Left colon (tissue), 2 donors: Measurements from ENCODE around the gene GABRB1. TPM values are rescaled to one million over a fixed set of nuclear protein-coding genes. Genes with fewer than 3 reads are reported as not detected.

Source experiments
- ATAC-seq: fragments of 200-7000 bp; cut with Tn5 transposase; one replicate; pipeline ENCODE4 v1.9.1; 2020; ENCODE audit warnings: mild to moderate bottlenecking, moderate library complexity
- DNase-seq, 2 donors: peaks; one replicate each; pipeline ENCODE4 v3.0.0-alpha.2; 2020
- intact Hi-C, 2 donors: fragments of 100-400 bp; cut with DNase I in 1 of 2; cut with micrococcal nuclease in 1 of 2; formaldehyde crosslinking; loops; one replicate each; pipeline versions ENCODE4 v1.11.2 to v1.14.0; 2022; cut with DNase I, micrococcal nuclease
- long read RNA-seq: library from polyadenylated mRNA; unstranded; transcript quantifications from one replicate; pipeline ENCODE4 v2.0.0, GENCODE V29; 2021
- total RNA-seq, 2 donors: library from RNA; stranded (reverse); fragmentation: NEBNext Ultra II Directional; extraction: Animal tissue kit (Norgen Biotek cat#: 25700); gene quantifications; one replicate each; pipeline ENCODE4 v1.2.1, GENCODE V29; 2021
- donor health status: DM: no; HTN: no; CAD: no.
- donor health status: DM: yes; HTN: yes; CAD: no.

GABRB1 gene
- under 1 TPM; 0.36 to 0.37 TPM for total RNA-seq
- long read RNA-seq: 0 reads

- peak; percentile 43 to 66 for DNase-seq
- peak; percentile 64 for ATAC-seq
- intact Hi-C loops: no loop called here
These were observed at the start of gene GABRB1 for GRCh38 chr4:47031011-47031678. TSS of gene GABRB1 (plus strand) at chr4:47031567.

- no peak for DNase-seq
- intact Hi-C loops: no loop called here
These were observed 46.6 kb upstream of the GABRB1 start for GRCh38 chr4:46984781-46985180.

GRCh38 chr4:46986922-46987638, 44.3 kb upstream of the GABRB1 start:
- intact Hi-C loops: no loop called here
- ATAC-seq: no peak
- DNase-seq: no peak

More at GRCh38 chr4:46984781-46985180, 46.6 kb upstream of the GABRB1 start:
- ATAC-seq: no peak

- DNase-seq (no peak), ATAC-seq (no peak)
- intact Hi-C loops: no loop called here
These were observed 39.0 kb upstream of the GABRB1 start for GRCh38 chr4:46992338-46992737.

- ATAC-seq: peak; percentile 50
- intact Hi-C loops: no loop called here
- DNase-seq: peak in 1 of 2 donors; percentile 6
These were observed 38.0 kb upstream of the GABRB1 start, which contains the start of gene GABRA4 for GRCh38 chr4:46993075-46994006. TSS of gene GABRA4 (minus strand) at chr4:46993581. CDS start at chr4:46993424, 157 bp downstream.

GRCh38 chr4:46994007-46994405, 37.4 kb upstream of the GABRB1 start:
- DNase-seq (no peak), ATAC-seq (no peak)
- intact Hi-C loops: no loop called here

- ATAC-seq (no peak), DNase-seq (no peak)
- intact Hi-C loops: no loop called here
These were observed 31.8 kb upstream of the GABRB1 start for GRCh38 chr4:46999566-46999965.

GRCh38 chr4:47000406-47000805, 31.0 kb upstream of the GABRB1 start:
- no peak for DNase-seq
- no peak for ATAC-seq
- intact Hi-C loops: no loop called here

GRCh38 chr4:47002580-47002979, 28.8 kb upstream of the GABRB1 start:
- DNase-seq (no peak), ATAC-seq (peak; percentile 36)
- intact Hi-C loops: no loop called here

- no peak for DNase-seq
- intact Hi-C loops: no loop called here
- ATAC-seq: no peak
These were observed 20.9 kb upstream of the GABRB1 start for GRCh38 chr4:47010347-47010911.

GRCh38 chr4:47010912-47011446, 20.4 kb upstream of the GABRB1 start:
- DNase-seq (no peak), ATAC-seq (peak; percentile 77)
- intact Hi-C loops: no loop called here

- intact Hi-C loops: no loop called here
- DNase-seq (no peak), ATAC-seq (no peak)
These were observed 18.7 kb upstream of the GABRB1 start for GRCh38 chr4:47012676-47013075.

GRCh38 chr4:47013373-47013772, 18.0 kb upstream of the GABRB1 start:
- DNase-seq (no peak), ATAC-seq (no peak)
- intact Hi-C loops: no loop called here

- ATAC-seq (no peak), DNase-seq (no peak)
- intact Hi-C loops: no loop called here
These were observed 14.3 kb upstream of the GABRB1 start for GRCh38 chr4:47017081-47017480.

- DNase-seq: no peak
- ATAC-seq: no peak
- intact Hi-C loops: no loop called here
These were observed 13.9 kb upstream of the GABRB1 start for GRCh38 chr4:47017494-47017893.

GRCh38 chr4:47031751-47032404, 511 bp downstream of the GABRB1 start:
- DNase-seq (peak; percentile 15 to 26), ATAC-seq (peak; percentile 74)
- intact Hi-C loops: no loop called here

GRCh38 chr4:47032405-47033106, 1.2 kb downstream of the GABRB1 start:
- ATAC-seq (peak; percentile 90), DNase-seq (peak; percentile 31 to 54)
- intact Hi-C loops: no loop called here

GRCh38 chr4:47038263-47038662, 6.9 kb downstream of the GABRB1 start:
- intact Hi-C loops: no loop called here
- DNase-seq (no peak), ATAC-seq (no peak)
